GM12891 (cell line): Measurements from ENCODE around the gene TDG.

Experiments
- PAX5 ChIP-seq: IDR thresholded peaks from 2 replicates; pipeline ENCODE4 v1.6.1; 2011; ENCODE audit warnings: low read length, moderate library complexity, mild to moderate bottlenecking; ENCODE audit not compliant: insufficient read depth, severe bottlenecking
- POLR2A ChIP-seq: IDR thresholded peaks from 2 replicates; pipeline ENCODE4 v1.6.1; 2011; ENCODE audit warnings: low read depth, low read length, control low read depth

DNA sequence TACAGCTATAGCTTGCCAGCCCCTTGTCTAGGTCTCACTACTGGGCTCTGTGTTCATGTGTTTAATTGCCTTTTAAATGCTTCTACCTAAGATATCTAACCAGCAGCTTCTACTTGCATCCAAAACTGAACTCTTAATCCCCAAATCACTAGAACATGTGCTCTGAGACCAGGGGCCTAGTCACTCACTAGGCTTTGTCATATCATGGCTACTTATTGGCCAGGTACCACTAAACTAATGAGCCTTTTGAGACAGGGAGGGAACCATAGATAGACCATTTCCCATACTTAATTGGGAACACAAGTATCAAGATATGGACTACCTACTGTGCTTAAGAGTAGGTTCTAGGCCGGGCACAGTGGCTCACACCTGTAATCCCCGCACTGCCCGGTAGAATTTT lies 29.0 kb upstream of the TDG start:
- TF ChIP-seq PAX5, result no peak
- no peak for TF ChIP-seq POLR2A
